ENCODE data around the gene GOT1. TPM values are rescaled to one million over a fixed set of nuclear protein-coding genes. Genes with fewer than 3 reads are reported as not detected.

Gene GOT1
- total and polyA plus RNA-seq, 10 of the 15 experiments (the other 5 are each of a cell fraction or from before 2014, with no cell fraction given): 32.5 to 67.5 (median 50.3) TPM

DNA sequence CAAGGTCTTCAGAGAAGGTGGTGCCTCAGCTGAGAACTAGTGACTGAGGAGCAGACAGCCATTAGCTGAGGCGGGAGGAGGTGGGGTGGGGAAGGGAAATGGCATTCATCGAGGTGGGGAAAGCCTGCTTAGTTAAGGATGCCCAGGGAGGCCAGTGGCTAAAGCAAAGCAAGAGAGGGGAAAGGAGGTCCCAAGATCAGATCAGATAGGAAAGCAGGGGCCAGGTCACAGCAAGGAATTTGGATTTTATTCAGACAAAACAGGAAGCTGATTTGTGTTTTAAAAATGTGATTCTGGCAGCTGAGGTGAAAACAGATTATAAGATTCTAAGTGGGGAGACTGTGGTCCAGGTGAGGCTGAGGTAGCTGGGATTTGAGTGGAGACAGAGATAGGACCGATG, 55.5 kb downstream of the GOT1 start:
- intact Hi-C loops (cut with micrococcal nuclease; ENCODE audit: unreplicated experiment) (no loop called here), in situ Hi-C loops (cut with MboI) (no loop called here)
- Histone ChIP-seq H3K27ac (ENCODE audit: control insufficient read depth, insufficient read depth) (no peak overlapping the region), H2AFZ (ENCODE audit: control insufficient read depth, low read depth, low read length) (no peak overlapping the region), H3K4me3 (no peak overlapping the region), H3K27me3 (replicated peaks in 1 of 2; ENCODE audit: control insufficient read depth in 2 of 2, insufficient read depth in 2 of 2, low read length in 1 of 2) (peaks cover 0 to 10% of the 10 kb centered on the region in 2 experiments; a peak in 3 of 4 replicates), H4K20me1 (ENCODE audit: control insufficient read depth, insufficient read depth) (peaks cover 1% of the 10 kb centered on the region), H3K9ac (ENCODE audit: control insufficient read depth, insufficient read depth, low read length) (no peak overlapping the region), H3K4me2 (ENCODE audit: control insufficient read depth, insufficient read depth) (no peak overlapping the region), H3K79me2 (ENCODE audit: control insufficient read depth, insufficient read depth, low read length) (no peaks in the 10 kb centered on the region), H3K36me3 (ENCODE audit: control insufficient read depth in 2 of 2, insufficient read depth in 2 of 2, low read length in 1 of 2) (no peaks in the 10 kb centered on the region), H3K4me1 (ENCODE audit: control insufficient read depth, insufficient read depth, low read length) (no peaks in the 10 kb centered on the region), H3K9me3 (replicated peaks; ENCODE audit: control insufficient read depth, insufficient read depth, low read length) (no peaks in the 10 kb centered on the region)
- CTCF ChIA-PET: no interaction called here
- SMC1A ChIA-PET (ENCODE audit: uncharacterized antibody, unreplicated experiment): no interaction called here
- TF ChIP-seq, protein P1, sequence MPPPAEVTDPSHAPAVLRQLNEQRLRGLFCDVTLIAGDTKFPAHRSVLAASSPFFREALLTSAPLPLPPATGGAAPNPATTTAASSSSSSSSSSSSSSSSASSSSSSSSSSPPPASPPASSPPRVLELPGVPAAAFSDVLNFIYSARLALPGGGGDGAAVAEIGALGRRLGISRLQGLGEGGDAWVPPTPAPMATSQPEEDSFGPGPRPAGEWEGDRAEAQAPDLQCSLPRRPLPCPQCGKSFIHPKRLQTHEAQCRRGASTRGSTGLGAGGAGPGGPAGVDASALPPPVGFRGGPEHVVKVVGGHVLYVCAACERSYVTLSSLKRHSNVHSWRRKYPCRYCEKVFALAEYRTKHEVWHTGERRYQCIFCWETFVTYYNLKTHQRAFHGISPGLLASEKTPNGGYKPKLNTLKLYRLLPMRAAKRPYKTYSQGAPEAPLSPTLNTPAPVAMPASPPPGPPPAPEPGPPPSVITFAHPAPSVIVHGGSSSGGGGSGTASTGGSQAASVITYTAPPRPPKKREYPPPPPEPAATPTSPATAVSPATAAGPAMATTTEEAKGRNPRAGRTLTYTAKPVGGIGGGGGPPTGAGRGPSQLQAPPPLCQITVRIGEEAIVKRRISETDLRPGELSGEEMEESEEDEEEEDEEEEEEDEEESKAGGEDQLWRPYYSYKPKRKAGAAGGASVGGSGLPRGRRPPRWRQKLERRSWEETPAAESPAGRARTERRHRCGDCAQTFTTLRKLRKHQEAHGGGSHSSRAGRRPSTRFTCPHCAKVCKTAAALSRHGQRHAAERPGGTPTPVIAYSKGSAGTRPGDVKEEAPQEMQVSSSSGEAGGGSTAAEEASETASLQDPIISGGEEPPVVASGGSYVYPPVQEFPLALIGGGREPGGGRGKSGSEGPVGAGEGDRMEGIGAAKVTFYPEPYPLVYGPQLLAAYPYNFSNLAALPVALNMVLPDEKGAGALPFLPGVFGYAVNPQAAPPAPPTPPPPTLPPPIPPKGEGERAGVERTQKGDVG (CRISPR knock-in tag; IDR thresholded peaks at IDR 0.05): no peak
- no peak for TF ChIP-seq NFYA (IDR thresholded peaks at IDR 0.05; ENCODE audit: borderline replicate concordance, low read depth, low read length)
- TF ChIP-seq PML (IDR thresholded peaks at IDR 0.05; ENCODE audit: low read length): no peak
- no peak for TF ChIP-seq SREBF1 (IDR thresholded peaks at IDR 0.05; ENCODE audit: low read length)
- TF ChIP-seq, protein P2, sequence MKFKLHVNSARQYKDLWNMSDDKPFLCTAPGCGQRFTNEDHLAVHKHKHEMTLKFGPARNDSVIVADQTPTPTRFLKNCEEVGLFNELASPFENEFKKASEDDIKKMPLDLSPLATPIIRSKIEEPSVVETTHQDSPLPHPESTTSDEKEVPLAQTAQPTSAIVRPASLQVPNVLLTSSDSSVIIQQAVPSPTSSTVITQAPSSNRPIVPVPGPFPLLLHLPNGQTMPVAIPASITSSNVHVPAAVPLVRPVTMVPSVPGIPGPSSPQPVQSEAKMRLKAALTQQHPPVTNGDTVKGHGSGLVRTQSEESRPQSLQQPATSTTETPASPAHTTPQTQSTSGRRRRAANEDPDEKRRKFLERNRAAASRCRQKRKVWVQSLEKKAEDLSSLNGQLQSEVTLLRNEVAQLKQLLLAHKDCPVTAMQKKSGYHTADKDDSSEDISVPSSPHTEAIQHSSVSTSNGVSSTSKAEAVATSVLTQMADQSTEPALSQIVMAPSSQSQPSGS (IDR thresholded peaks at IDR 0.05; ENCODE audit: low read length): no peak
- TF ChIP-seq BCL3 (IDR thresholded peaks at IDR 0.05; ENCODE audit: borderline replicate concordance, insufficient read depth, low read depth, low read length, poor library complexity, severe bottlenecking): no peak
- FAIRE-seq (no peak), DNase-seq (ENCODE audit: low read depth, low spot score) (no peak), ATAC-seq (no peak)
- no TSS peak for BruUV-seq (replicated peaks)
- RAD21 ChIA-PET (ENCODE audit: unreplicated experiment): interaction anchor here (0.5 kb wide), 1 partner anchor 182 kb away, joined by 3 read pairs; no protein-coding TSS in a partner anchor
- WGBS (ENCODE audit: insufficient coverage, insufficient replicate concordance, low lambda C conversion rate, missing lambda C conversion rate): 28% methylated on average over 3 of the region's 3 CpGs
- POLR2A ChIA-PET: no interaction called here

All from GM12878 (cell line).